Large intestine (tissue), 3 donors: ENCODE measurements around the gene HTR3B. TPM values are rescaled to one million over a fixed set of nuclear protein-coding genes. Genes with fewer than 3 reads are reported as not detected.
A peak's percentile ranks its signal among the peaks of the same experiment; 100 is the strongest.

Source experiments
- DNase-seq, 2 donors: peaks; one replicate each; pipeline versions ENCODE4 v3.0.0 to v3.0.0-alpha.2; 2013
- H3K27ac ChIP-seq: one replicate; pipeline ENCODE4 v1.5.1; 2013; ENCODE audit warnings: low read length
- H3K27me3 ChIP-seq: 2 replicates; pipeline ENCODE4 v1.6.1; 2013; ENCODE audit warnings: low read length; ENCODE audit not compliant: control insufficient read depth, insufficient read depth
- H3K36me3 ChIP-seq: 2 replicates; pipeline ENCODE4 v1.6.1; 2013; ENCODE audit warnings: low read length; ENCODE audit not compliant: control insufficient read depth, insufficient read depth
- H3K4me1 ChIP-seq: one replicate; pipeline ENCODE4 v1.6.1; 2013; ENCODE audit warnings: low read length; ENCODE audit not compliant: control insufficient read depth, insufficient read depth
- H3K4me3 ChIP-seq: one replicate; pipeline ENCODE4 v1.5.1; 2013; ENCODE audit warnings: low read length
- H3K9me3 ChIP-seq: one replicate; pipeline ENCODE4 v1.6.1; 2013; ENCODE audit warnings: mild to moderate bottlenecking, low read depth, low read length, moderate library complexity; ENCODE audit not compliant: control insufficient read depth
- WGBS: methylation state at CpG from one replicate; pipeline ENCODE4 v1.1.5; 2013; ENCODE audit warnings: low lambda C conversion rate; ENCODE audit not compliant: insufficient coverage; 5-methylcytosine and 5-hydroxymethylcytosine counted together
- polyA plus RNA-seq: library from polyadenylated mRNA; unstranded; fragments of 120-200 nt; gene quantifications from one replicate; pipeline ENCODE4 v1.2.1, GENCODE V29; 2013

HTR3B gene
- polyA plus RNA-seq, 1 donor = 0.34 TPM

- no peak for DNase-seq
- H3K9me3 ChIP-seq = no peaks in the 10 kb centered on the region
- peaks cover 2% of the 10 kb centered on the region for H3K27me3 ChIP-seq
- H3K4me3 ChIP-seq = no peak overlapping the region
- WGBS = no CpG with 5 or more reads among the region's 15 CpGs
- no peaks in the 10 kb centered on the region for H3K36me3 ChIP-seq
- peaks cover 3% of the 10 kb centered on the region for H3K4me1 ChIP-seq
- H3K27ac ChIP-seq = no peak overlapping the region
Measured at GRCh38 chr11:113971506-113972195, 67.1 kb downstream of the HTR3B start.

GRCh38 chr11:113974741-113975470, 70.3 kb downstream of the HTR3B start, which contains the start of gene HTR3A:
Gene HTR3A (plus strand): TSS chr11:113975108. CDS start chr11:113975326, 218 bp downstream.
- Histone ChIP-seq H3K36me3 (no peaks in the 10 kb centered on the region), H3K9me3 (no peaks in the 10 kb centered on the region), H3K27me3 (peaks cover 20% of the 10 kb centered on the region), H3K4me1 (peaks cover 3% of the 10 kb centered on the region), H3K4me3 (no peak within 1 kb of the TSS), H3K27ac (no peak within 1 kb of the TSS)
- WGBS = no CpG with 5 or more reads among the region's 12 CpGs
- peak; percentile 44 to 71 for DNase-seq

- Histone ChIP-seq H3K9me3 (no peaks in the 10 kb centered on the region), H3K27ac (no peak overlapping the region), H3K4me3 (no peak overlapping the region), H3K36me3 (no peaks in the 10 kb centered on the region), H3K4me1 (peaks cover 3% of the 10 kb centered on the region), H3K27me3 (peaks cover 28% of the 10 kb centered on the region)
- DNase-seq = no peak
- WGBS = no CpG with 5 or more reads among the region's 4 CpGs
Measured at GRCh38 chr11:113977071-113977490, 72.5 kb downstream of the HTR3B start.

- Histone ChIP-seq H3K36me3 (no peaks in the 10 kb centered on the region), H3K27me3 (peaks cover 28% of the 10 kb centered on the region), H3K27ac (no peak overlapping the region)
Measured at GRCh38 chr11:113977701-113978100, 73.1 kb downstream of the HTR3B start.

GRCh38 chr11:113979431-113979830, 74.8 kb downstream of the HTR3B start:
- H3K27ac ChIP-seq = no peak overlapping the region
- DNase-seq = no peak
- no peaks in the 10 kb centered on the region for H3K9me3 ChIP-seq
- peaks cover 3% of the 10 kb centered on the region for H3K4me1 ChIP-seq
- H3K36me3 ChIP-seq = no peaks in the 10 kb centered on the region
- H3K4me3 ChIP-seq = no peak overlapping the region
- no CpG with 5 or more reads among the region's 1 CpG for WGBS
- peaks cover 28% of the 10 kb centered on the region for H3K27me3 ChIP-seq

More at GRCh38 chr11:113977701-113978100, 73.1 kb downstream of the HTR3B start:
- Histone ChIP-seq H3K4me1 (peaks cover 3% of the 10 kb centered on the region), H3K9me3 (no peaks in the 10 kb centered on the region), H3K4me3 (no peak overlapping the region)
- WGBS = no CpG with 5 or more reads among the region's 11 CpGs
- no peak for DNase-seq

- Histone ChIP-seq H3K36me3 (no peaks in the 10 kb centered on the region), H3K4me1 (no peaks in the 10 kb centered on the region), H3K27ac (no peak overlapping the region), H3K4me3 (no peak overlapping the region), H3K27me3 (peaks cover 29% of the 10 kb centered on the region), H3K9me3 (no peaks in the 10 kb centered on the region)
- DNase-seq = no peak
- 100% methylated on average over 1 of the region's 6 CpGs for WGBS
Measured at GRCh38 chr11:113980785-113981184, 76.2 kb downstream of the HTR3B start.

- Histone ChIP-seq H3K9me3 (no peaks in the 10 kb centered on the region), H3K36me3 (no peaks in the 10 kb centered on the region), H3K4me3 (no peak overlapping the region), H3K4me1 (no peaks in the 10 kb centered on the region), H3K27me3 (peaks cover 30% of the 10 kb centered on the region), H3K27ac (no peak overlapping the region)
- DNase-seq = no peak
Measured at GRCh38 chr11:113982306-113982705, 77.7 kb downstream of the HTR3B start.

GRCh38 chr11:113984781-113985180, 80.2 kb downstream of the HTR3B start:
- Histone ChIP-seq H3K27ac (no peak overlapping the region), H3K9me3 (peaks cover 3% of the 10 kb centered on the region), H3K27me3 (peaks cover 17% of the 10 kb centered on the region), H3K4me3 (no peak overlapping the region), H3K4me1 (no peaks in the 10 kb centered on the region), H3K36me3 (no peaks in the 10 kb centered on the region)
- WGBS = no CpG with 5 or more reads among the region's 6 CpGs
- DNase-seq = no peak

- no CpG with 5 or more reads among the region's 4 CpGs for WGBS
- H3K9me3 ChIP-seq = peaks cover 3% of the 10 kb centered on the region
- no peaks in the 10 kb centered on the region for H3K4me1 ChIP-seq
- H3K27me3 ChIP-seq = peaks cover 13% of the 10 kb centered on the region
- no peak for DNase-seq
- no peak overlapping the region for H3K27ac ChIP-seq
- no peaks in the 10 kb centered on the region for H3K36me3 ChIP-seq
- no peak overlapping the region for H3K4me3 ChIP-seq
Measured at GRCh38 chr11:113985906-113986305, 81.3 kb downstream of the HTR3B start.

- no peak for DNase-seq
- no peaks in the 10 kb centered on the region for H3K36me3 ChIP-seq
- H3K27me3 ChIP-seq = peaks cover 9% of the 10 kb centered on the region
- no peak overlapping the region for H3K27ac ChIP-seq
- H3K4me3 ChIP-seq = no peak overlapping the region
- peaks cover 3% of the 10 kb centered on the region for H3K9me3 ChIP-seq
- no CpG with 5 or more reads among the region's 18 CpGs for WGBS
- H3K4me1 ChIP-seq = no peaks in the 10 kb centered on the region
Measured at GRCh38 chr11:113986351-113987140, 82.0 kb downstream of the HTR3B start.
